H54 (cell line): ENCODE data around the gene ELOVL4.

Experiments
- DNase-seq: peaks from one replicate; pipeline ENCODE4 v3.0.0; 2011; ENCODE audit warnings: low spot score, mixed read lengths; ENCODE audit not compliant: insufficient read length
- FAIRE-seq: peaks from 3 replicates; lab custom pipeline; 2011; peaks lifted over from hg19 to GRCh38; lab: Jason Lieb, UNC
- POLR2A ChIP-seq: IDR thresholded peaks from 2 replicates; pipeline ENCODE4 v1.6.1; 2011; ENCODE audit warnings: low read depth, mild to moderate bottlenecking, low read length

ELOVL4 gene

GRCh38 chr6:79947191-79948186 is at the start of gene ELOVL4:
Gene ELOVL4, minus strand, starts transcription at chr6:79947553. Its CDS starts 274 bp downstream, at chr6:79947279.
- DNase-seq = no peak
- TF ChIP-seq POLR2A = no peak
- no peak for FAIRE-seq

- no peak for FAIRE-seq
- no peak for DNase-seq
- no peak for TF ChIP-seq POLR2A
These were observed 46.6 kb upstream of the ELOVL4 start for GRCh38 chr6:79993911-79994309.

GRCh38 chr6:79993012-79993910 is 45.9 kb upstream of the ELOVL4 start:
- TF ChIP-seq POLR2A = no peak
- FAIRE-seq = no peak
- DNase-seq = no peak

- no peak for TF ChIP-seq POLR2A
- FAIRE-seq (no peak), DNase-seq (no peak)
These were observed 42.3 kb upstream of the ELOVL4 start for GRCh38 chr6:79989641-79990040.

GRCh38 chr6:79985128-79985527 is 37.8 kb upstream of the ELOVL4 start:
- no peak for TF ChIP-seq POLR2A
- no peak for DNase-seq
- FAIRE-seq = no peak

GRCh38 chr6:79984261-79984660 is 36.9 kb upstream of the ELOVL4 start:
- DNase-seq (no peak), FAIRE-seq (no peak)
- no peak for TF ChIP-seq POLR2A

- no peak for FAIRE-seq
- no peak for DNase-seq
- TF ChIP-seq POLR2A = no peak
These were observed 34.3 kb upstream of the ELOVL4 start for GRCh38 chr6:79981652-79982051.

GRCh38 chr6:79971193-79971592 is 23.8 kb upstream of the ELOVL4 start:
- no peak for TF ChIP-seq POLR2A
- no peak for FAIRE-seq
- DNase-seq = no peak

- no peak for DNase-seq
- no peak for FAIRE-seq
- TF ChIP-seq POLR2A = no peak
These were observed 22.4 kb upstream of the ELOVL4 start for GRCh38 chr6:79969784-79970183.

GRCh38 chr6:79967178-79967577 is 19.8 kb upstream of the ELOVL4 start:
- DNase-seq (no peak), FAIRE-seq (no peak)
- TF ChIP-seq POLR2A = no peak

GRCh38 chr6:79964607-79965081 is 17.3 kb upstream of the ELOVL4 start:
- FAIRE-seq = no peak
- DNase-seq = no peak
- no peak for TF ChIP-seq POLR2A

- DNase-seq (no peak), FAIRE-seq (no peak)
These were observed 7.5 kb upstream of the ELOVL4 start for GRCh38 chr6:79954849-79955248.

GRCh38 chr6:79949233-79949632 is 1.9 kb upstream of the ELOVL4 start:
- TF ChIP-seq POLR2A = no peak
- DNase-seq (no peak), FAIRE-seq (no peak)

More at GRCh38 chr6:79954849-79955248, 7.5 kb upstream of the ELOVL4 start:
- no peak for TF ChIP-seq POLR2A
